Measurements from ENCODE around the gene ACTR6.
"Not testable (repeated sequence)": the region's sequence is repeated elsewhere in the genome, so short reads cannot be mapped to it uniquely, and the experiment has no call there.

The ACTR6 gene

DNA sequence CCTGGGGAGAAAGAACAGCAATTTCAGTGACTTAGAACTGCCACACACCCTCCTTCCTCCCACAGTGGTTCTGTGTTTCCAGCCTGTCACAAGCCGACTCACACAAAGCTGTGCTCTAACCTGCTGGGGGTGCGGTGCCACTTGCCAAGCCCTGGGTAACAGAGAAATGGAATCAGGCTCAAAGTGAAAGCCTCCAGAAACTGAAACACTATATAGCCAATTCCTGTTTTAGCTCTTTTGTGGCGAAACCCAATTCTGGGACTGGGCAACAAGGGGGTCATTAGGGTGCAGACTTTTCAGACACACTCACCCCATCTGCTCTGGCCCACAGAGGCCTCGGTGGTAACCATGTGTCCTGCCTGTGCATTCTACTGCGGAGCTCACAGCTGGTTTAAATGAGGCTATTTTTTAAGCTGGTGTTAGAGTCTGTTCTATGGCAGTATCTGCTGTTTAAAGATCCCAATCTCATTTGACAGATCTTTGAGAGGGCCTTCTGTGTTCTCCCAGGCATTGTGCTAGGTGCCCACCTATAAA is 15.2 kb upstream of the ACTR6 start:
- no peak for DNase-seq

DNA sequence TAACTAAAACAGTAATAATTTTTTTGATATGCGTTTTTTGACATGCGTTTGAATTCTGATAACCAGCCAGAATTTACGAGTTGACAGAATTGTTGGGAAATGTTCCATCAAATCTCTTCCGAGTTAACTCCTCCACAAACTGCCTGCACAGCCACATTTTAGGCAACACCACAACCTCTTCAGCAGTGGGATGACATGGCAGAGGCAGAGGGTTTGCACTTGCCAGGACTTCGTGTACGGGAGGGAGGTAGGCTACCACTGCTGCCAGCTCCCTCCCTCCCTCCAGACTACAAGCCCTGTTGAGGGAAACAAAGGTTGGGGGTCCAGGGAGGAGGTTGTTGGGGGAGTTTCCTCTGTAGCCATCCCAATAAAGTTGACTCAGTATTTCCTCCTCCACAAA is 14.5 kb upstream of the ACTR6 start:
- DNase-seq = no peak

DNA sequence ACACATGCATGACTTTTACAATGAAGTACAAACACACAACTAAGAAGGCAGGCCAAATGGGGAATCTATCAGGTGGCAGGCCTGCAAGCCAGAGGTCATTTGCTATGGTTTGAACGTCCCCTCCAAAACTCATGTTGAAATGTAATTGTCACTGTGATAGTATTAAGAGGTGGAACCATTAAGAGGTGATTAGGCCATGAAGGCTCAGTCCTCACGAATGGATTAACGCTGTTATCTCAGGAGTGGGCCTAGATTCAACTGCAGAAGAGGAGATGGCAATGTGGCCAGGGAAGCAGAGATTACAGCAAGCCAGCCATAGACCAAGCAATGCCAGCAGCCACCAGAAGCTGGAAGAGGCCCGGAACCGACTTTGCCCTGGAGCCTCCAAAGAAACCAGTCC is 13.5 kb upstream of the ACTR6 start:
- no peak for DNase-seq

DNA sequence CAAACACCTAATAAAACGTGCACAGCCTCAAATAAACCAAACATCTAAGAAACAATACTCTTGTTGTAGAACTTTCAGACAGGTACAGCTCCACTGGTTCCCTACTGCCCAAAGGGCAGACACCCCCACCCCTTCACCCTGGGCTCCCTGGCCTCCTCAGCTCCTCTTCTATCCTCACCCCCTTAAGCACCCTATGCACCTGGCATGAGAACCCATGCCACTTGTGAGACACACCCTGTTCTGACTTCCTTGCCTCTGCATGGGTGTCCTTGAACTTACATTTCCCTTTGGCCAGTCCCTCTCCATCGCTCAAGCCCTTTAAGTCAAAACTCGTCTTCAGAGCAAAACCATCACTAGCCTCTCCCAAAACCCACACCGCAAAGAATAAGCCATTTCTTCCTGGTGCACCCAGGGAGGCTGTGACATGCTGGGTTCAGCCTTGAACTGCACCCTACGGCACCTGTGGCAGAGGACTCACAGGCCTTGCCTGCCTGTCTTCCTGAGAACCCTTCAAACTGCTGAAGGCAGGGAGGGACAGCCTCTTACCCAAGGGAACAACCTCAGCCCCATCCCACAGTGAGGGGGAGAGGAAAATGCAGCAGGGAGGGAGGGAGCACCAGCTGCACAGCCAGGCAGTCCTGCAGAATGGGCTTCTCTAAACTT is 12.6 kb upstream of the ACTR6 start:
- DNase-seq = no peak

DNA sequence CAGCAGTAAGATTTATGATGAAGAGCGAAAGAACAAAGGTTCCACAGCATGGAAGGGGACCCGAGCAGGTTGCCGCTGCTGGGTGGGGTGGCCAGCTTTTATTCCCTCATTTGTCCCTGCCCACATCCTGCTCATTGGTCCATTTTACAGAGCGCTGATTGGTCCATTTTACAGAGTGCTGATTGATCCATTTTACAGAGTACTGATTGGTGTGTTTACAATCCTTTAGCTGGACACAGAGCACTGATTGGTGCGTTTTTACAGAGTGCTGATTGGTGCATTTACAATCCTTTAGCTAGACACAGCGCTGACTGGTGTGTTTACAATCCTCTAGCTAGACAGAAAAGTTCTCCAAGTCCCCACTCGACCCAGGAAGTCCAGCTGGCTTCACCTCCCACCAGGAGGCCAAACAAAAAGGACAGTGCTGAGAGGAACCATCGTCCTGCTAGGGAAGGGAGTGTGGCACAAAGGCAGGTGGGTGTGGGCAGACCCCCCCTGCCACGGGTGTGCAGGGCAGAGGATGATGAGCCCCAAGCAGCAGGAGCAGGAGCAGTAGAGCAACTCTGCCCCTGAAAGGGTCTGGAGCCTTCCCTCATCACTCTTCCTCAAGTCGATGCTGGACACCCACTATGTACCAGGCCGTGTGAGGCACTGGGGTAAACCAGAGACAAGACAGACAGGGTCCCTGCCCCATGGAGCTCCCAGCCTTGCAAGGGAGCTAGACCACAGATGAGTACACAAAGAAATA is 11.6 kb upstream of the ACTR6 start:
- DNase-seq = not testable (repeated sequence)

DNA sequence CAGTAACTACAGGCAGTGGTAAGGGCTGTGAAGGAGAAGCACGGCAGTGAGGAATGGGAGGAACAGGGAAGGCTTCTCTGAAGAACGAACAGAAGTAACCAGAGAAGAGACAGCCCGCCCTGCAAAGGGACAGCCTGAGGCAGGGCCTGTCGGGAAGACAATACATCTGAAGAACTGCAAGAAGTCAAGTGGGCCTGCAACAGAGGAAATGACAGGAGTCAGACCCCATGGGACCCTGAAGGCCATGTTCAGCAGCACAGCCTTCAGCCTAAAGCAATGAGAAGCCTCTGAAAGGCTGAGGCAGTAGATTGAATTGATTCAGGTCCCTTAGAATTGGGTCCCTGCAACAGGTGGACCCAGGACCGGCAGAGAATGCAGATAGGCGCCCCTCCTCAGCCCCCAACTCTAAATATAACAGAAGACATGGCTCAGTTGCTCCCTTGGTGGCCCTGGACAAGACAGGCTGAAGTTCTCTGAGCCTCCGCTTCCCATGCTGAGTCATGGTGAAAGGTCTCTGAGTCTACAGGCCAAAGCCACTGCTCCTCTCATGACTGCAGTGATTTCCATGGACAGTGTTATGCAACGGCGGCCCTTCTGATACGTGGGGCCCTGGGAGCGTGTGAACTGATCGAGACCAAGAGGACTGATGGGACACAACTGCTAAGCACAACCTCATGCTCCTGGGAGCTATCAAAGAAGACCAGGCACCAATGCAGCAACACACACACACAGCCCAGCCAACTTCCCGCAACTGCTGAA is 10.8 kb upstream of the ACTR6 start:
- DNase-seq = no peak

DNA sequence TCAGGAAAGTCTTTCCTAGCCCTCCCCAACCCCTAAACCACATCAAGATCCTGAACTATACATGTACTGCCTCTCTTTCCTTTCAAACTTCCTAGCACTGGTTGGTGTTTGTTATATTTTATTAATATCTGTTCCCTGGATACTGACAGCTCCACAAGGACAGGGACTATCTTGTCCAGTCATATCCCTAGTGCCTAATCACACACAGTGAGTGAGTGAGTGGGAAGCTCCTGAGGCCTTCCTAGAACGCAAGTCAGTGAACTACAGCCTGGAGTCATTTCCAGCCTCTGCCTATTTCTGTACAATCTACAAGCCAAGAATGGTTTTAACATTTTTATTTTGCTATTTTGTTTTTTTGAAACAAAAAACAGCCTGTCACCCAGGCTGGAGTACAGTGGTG is 7.5 kb upstream of the ACTR6 start:
- no peak for DNase-seq

DNA sequence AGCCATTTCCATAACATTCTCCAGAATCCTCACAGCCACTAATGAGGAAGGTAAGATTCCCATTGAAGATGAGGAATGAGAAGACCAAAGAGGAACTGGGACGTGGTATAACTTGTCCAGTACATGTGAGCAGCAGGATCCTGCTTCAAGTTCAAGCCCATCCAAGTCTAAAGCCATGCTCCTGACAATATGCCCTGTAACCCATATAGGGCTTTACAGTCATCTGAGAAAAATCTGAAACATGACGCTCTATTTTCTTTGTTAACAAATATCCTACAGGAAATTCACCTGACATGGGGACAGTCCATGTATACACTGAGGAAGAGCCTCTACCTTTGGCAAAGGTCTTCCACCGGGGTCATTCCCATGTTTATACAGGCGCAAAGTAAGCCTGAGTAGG is 3.1 kb upstream of the ACTR6 start:
- no peak for DNase-seq

DNA sequence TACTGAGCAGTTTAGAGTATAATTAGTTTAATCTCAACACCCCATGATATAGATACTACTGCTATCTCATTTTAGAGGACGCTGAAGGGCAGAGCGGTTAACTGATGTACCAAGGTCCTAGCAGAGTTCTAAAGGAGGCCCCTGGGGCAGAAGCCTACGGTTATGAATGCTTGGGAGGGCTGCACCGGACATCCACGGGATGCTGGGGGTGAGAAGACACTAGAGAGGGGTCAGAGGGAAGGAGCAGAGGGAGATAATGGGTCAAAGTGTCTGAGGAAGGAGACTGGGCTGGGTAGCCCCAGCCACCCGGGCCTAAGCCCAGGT is 1.6 kb upstream of the ACTR6 start:
- DNase-seq = no peak

DNA sequence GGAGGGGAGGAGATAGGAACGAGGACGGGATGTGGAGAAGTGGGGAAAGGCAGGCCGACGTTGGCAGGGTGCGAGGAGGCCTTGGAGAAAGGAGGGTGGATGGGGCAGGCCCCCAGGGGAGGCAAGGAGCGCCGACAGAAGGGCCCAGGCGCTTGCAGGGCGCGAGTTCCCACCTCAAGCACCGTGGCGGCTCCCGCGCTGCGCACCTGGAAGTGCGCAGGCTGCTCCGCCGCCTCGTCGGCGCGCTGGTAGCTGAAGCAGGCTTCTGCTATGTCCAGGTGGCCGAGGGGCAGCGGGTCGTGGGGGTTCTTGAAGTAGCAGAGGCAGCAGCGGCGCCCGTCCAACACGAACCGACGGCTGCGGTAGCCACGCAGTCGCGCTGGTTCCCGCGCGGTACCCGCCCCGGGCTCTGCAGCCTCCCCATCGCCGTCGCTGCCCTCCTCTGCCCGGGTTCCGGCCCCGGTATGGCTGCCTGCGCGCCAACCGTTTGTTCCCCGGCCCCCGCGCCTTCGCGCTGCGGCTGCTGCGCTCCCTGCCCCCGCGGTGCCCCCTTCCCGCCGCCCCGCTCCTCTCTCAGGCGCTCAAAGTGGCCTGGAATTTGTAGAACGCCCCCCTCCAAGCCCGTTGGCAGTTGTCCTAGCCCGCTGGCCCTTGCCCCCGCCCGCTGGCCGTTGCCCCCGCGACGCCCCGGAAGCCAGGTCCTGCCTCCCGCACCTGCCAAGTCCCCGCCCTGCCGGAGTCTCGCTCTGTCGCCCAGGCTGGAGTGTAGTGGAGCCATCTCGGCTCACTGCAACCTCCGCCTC is 1.1 kb upstream of the ACTR6 start:
- peak; percentile 21 for DNase-seq

DNA sequence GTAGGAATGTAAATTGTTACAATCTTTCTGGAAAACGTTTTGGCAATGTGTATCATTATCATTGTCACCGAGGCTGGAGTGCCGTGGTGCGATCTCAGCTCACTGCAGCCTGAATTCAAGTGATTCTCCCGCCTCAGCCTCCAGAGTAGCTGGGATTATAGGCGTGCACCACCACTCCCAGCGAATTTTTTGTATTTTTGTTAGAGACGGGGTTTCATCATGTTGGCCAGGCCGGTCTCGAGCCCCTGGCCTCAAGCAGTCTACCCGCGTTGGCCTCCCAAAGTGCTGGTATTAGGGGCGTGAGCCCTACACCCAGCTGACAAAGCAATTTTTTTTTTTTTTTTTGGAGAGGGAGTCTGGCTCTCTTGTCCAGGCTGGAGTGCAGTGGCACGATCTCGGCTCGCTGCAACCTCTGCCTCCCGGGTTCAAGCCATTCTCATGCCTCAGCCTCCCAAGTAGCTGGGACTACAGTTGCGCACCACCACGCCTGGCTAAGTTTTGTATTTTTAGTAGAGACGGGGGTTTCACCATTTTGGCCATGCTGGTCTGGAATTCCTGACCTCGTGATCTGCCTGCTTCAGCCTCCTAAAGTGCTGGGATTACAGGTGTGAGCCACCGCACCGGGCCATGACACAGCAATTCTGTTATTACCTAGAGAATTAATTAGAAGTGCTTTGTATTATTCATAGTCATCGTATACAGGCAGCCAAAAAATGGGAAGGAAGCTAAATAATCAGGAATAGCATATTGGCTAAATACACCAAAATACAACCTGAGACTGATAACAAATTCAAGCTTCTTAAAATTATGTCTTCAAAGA is 1.2 kb downstream of the ACTR6 start:
- DNase-seq = no peak

DNA sequence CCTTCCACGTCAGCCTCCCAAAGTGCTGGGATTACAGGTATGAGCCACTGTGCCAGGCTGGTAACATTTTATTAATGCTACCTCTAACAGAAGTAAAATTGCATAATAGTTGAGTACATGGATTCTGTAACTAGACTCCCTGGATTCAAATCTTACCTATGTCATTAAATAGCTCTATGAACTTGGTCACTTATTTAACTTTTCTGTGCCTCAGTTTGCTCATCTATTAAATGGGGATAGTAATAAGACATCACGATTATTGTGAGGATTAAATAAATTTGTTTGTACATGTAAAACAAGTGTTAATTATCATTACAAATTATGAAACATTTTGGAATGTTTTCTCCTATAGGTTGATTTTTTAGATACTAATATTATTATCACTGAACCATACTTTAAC is 6.7 kb downstream of the ACTR6 start:
- DNase-seq = no peak

DNA sequence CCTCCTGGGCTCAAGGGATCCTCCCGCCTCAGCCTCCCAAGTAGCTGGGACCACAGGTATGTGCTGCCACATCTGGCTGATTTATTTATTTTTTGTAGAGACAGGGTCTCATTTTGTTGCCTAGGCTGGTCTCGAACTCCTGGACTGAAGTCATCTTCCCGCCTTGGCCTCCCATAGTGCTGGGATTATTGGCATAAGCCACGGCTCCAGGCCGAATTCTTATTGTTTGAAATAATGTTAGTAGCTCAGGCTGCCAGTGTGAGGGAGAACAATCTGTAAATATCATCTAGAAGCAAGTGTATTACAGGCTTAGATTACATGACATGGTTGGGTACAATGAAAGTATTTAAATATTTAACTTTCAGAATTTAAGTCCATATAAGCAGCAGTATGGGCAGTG is 8.2 kb downstream of the ACTR6 start:
- no peak for DNase-seq

DNA sequence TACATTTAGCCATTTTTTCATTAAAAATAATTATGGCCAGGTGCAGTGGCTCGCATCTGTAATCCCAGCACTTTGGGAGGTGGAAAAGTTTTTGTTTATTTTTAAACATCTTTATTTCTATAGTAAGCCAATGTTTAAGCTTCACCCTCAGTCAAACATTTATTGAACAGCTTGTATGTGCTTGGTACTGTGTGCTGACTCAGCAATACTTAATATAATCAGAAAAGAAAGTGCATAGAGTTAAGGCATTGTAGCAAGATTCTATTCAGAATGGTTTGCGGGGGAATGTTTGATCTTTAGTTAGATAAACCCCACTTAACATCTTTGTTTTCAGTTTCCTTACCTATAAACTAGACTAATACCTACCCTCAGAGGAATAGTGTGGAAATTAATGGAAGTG is 11.1 kb downstream of the ACTR6 start:
- DNase-seq = no peak

DNA sequence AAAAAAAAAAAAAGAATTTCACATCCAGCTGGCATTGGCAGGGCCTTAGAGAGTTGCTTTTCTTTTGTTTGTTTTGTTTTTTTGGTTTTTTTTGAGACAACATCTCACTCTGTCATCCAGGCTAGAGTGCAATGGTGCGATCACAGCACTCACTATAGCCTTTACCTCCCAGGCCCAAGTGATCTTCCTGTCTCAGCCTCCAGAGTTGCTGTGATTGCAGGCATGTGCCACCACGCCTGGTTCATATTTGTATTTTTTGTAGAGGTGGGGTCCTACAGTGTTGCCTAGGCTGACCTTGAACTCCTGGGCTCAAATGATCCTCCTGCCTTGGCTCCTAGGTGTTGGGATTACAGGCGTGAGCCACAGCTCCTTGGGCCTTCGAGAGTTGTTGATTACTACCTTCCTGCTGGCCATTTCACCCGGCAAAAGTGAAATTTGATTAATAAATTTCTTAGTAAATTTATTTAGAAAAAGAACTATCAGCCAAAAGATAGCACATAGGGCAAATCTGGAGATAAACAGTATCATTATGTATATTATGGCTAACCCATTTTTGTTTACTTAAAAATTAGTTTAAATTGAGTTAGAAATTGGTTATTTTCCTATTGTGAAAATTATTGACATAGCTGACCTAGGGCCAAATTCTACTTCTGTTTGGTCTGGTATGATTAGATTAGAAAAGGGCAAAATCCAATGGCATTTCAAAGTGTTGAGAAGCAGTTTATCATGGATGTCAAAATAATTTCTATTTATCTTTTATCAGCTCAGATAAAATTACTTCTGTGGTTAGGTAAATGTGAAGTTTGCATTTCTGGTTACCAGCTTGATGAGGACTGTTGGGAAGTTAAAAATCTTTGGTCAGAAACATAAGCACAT is 12.6 kb downstream of the ACTR6 start:
- DNase-seq = no peak

DNA sequence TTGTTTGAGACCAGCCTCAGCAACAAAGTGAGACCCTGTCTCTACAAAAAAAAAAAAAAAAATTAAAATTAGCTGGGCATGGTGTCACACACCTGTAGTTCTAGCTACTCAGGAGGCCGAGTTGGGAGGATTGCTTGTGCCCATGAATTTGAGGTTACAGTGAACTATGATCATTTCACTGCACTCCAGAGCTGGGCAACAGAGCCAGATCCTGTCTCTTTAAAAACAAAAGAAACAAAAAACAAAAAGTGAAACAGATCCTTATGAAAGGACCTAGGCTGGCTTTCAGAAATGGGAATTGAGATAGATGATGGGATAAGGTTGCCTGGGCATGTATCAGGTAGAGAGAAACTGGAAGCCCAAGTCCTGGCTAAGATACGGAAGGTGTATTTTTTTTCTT is 13.9 kb downstream of the ACTR6 start:
- DNase-seq = no peak

DNA sequence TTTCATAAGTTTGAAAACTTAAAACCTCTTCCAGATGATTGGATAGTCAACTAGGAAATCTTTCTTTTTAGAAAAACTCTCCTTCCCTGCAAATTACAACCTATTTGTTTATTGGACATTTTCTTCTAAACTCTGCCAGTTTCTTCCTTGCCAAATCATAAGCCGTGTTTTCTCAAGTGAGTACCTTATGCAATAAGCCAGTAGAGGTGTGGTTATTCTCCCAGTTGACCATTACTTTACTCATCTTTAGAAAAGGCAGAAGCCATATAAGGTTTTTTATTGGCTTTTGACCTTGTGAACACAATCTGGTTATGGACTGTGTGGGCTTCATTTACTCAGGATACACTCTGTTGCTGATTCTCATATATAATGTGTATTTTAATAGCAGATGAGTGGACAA is 14.6 kb downstream of the ACTR6 start:
- DNase-seq = no peak

DNA sequence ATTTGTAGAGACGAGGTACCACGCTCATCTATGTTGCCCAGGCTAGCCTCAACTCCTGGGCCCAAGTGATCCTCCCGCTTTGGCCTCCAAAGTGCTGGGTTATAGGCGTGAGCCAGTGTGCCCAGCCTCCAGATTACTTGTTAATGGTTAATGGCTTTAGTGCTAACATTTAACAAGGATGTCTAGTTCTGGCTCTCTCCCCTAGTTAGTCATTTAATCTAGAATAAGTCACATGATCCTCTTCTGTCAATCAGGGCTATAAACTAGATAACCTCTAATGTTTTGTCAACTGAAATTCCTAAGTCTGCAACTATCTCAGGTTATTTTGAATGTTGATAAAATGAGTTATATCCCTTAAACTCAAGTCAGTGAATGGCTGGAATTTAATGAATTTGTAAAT is 15.7 kb downstream of the ACTR6 start:
- DNase-seq = no peak

DNA sequence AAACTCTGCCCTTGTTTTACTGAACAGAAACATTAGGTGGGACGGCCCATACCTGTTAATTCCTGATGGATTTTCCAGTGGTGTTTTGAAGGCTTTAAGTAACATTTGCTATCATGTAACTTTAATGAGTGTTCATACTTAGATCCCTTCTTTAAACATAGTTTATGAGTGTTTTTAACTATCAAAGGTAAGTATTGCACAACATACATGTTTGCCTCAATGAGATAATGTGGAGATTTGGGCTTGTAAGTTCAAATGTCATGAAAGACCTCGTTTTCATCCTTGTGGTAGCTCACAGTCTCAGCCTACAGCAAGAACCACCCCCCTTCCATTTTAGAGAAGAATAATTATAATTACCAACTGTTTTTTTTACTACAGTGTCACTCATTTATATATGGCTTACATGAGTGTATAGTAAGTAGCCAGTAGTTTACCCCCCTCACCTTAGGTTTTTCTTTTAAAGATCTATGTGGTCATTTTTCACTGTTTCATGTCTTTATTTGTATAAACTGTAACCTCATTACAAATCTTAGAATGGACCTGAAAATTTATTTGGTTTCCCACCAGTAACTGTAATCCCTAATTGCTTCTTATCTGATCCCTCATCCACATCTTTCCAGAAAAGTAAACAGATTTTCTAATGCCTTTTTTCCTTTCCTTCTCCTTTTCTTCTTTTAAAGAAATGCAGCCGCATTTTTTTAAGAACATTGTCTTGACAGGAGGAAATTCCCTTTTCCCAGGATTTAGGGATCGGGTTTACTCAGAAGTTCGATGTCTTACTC is 18.9 kb downstream of the ACTR6 start:
- no peak for DNase-seq

DNA sequence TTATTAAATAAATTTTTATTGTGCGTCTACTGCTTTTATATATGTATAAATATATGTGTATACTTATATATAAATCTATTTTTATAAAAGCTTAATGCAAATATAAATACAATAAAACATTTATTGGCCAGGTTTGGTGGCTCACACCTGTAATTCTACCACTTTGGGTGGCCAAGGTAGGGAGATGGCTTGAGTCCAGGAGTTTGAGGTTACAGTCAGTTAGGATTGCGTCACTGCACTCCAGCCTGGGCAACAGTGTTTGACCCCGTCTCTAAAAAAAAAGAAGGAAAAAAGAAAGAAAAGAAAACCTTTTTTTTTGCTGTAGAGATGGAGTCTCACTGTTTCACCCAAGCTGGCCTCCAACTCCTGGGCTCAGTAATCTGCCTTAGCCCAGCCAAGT is 20.9 kb downstream of the ACTR6 start:
- no peak for DNase-seq

Data from fibroblast of skin of back (primary cell).